SU-DHL-6 (cell line): ENCODE results near the gene RASGRP4.

Experiments used
- CTCF ChIP-seq: fragments of 200-600 bp; sonication (generic); IDR thresholded peaks from one replicate; pipeline ENCODE4 v1.5.1; 2017; ENCODE audit warnings: antibody characterized with exemption, mild to moderate bottlenecking, low read length, moderate library complexity; ENCODE audit not compliant: insufficient read depth, poor library complexity, severe bottlenecking
- EZH2phosphoT487 ChIP-seq: fragments of 200-600 bp; sonication (generic), shearing (Covaris generic); conservative IDR thresholded peaks from 2 replicates; pipeline ENCODE4 v1.6.1; 2018; ENCODE audit warnings: mild to moderate bottlenecking, antibody characterized with exemption, low read length, moderate library complexity, mixed read lengths

- TF ChIP-seq CTCF (no peak), EZH2phosphoT487 (no peak)
Measured at GRCh38 chr19:38412961-38413360, 13.1 kb downstream of the RASGRP4 start.
